Stimulated activated CD8-positive, alpha-beta memory T cell treated with anti-CD3 and anti-CD28 coated beads, Interleukin-2, amount 100 ng/mL, for 48 hours (primary cell): ENCODE results near the gene PJA1.

Source experiments
- DNase-seq, 2 donors: peaks; one replicate each; pipeline ENCODE4 v3.0.0-alpha.2; 2020; ENCODE audit warnings: low read depth in 2 of 2

PJA1 gene

DNA sequence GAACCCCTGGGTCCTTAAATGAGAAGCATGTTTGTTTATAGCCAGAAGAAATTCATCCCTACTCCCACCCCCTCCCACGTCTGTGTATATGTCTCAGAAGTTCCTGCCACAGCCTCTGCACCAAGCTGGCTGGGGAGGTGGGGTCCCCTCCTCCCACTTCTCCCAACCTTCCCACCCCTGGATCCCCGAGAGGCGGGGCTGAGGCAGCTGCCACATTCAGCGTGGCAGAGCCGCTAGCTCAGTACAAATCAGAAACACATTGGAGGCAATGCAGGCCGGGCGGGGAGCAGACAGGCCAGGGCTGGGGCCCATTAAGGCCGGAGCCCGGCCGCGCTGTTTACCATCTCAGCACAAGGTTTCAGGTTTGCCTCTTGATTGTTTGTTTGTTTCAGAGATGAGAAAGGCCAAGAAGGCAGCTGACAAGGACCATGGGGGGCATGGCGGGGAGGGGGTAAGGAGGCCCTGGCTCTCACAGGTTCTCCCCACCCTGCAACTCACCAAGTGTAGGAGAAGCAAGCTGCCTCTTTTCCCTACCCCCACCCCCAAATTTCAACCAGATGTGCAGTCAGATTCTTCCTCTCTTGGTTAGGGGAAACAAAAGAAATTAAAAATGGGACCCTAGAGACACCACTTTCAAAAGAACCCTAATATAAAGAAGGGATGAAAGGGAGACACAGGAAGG lies 22.3 kb downstream of the PJA1 start:
- no peak for DNase-seq

DNA sequence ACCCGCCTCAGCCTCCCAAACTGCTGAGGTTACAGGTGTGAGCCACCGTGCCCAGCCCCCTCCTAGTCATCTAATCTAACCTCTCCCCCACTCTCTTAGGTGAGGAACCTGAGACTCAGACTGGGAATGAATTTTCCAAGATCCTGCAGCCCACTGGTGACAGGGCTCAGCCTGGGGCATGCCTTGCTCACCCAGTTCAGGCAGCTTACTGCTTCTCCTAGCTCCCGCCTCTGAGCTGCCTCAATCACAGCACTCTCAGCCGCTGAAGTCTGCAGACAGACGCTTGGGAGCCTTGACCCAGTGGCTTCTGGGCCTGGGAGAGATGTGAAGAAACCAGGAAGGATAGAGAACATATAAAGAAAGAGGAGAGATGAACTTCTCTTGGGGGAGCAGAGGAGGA lies 24.4 kb downstream of the PJA1 start:
- no peak for DNase-seq

DNA sequence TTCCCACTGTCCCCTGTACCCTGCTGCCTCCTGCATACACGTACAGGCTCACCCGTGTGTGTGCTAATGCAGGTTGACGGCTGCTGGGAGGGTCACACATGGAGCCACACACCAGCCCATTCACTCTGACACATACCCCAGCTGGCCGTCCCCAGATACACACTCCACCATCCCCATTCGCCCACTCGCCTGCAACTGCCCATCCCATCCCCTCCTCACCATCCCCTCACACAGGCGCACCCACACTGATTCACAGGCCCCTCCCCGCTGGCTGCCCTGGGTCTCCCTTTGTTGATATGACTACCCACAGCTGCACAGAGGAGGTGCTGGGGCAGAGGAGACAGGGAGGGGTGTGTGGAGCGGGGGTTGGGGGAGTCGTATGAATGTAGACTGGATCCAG lies 25.7 kb downstream of the PJA1 start:
- no peak for DNase-seq

DNA sequence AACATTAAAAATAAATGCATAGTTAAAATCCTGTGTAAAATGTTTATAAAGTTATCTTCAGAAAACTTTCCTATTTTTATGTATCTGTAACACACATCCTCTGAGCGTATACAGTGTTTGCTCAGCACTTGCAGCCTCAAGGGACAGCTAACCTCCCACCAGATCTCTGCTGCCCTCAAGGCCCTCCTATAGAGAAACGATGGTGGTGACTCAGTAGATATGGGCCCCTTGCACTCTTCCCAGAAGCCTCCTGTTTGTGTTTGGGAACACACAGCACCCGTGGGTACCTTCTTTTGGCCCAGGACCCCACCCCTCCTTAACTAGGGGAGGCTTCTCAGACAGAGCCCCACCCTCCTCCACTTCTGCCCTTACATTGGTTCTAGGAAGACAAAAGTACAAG lies 26.7 kb downstream of the PJA1 start:
- no peak for DNase-seq

DNA sequence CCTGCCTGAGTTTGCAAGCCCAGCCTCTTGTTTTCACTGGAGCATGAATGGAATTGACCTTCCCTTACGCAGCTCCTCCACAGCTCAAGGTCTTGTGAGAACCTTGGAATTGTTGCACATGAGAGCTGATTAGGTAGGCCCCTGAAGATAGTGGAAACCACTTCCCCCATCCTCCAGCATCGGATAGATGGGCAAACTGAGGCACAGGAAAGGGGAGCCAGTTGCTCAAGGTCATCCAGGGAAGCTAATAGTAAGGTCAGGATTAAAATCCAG lies 27.2 kb downstream of the PJA1 start:
- no peak for DNase-seq

DNA sequence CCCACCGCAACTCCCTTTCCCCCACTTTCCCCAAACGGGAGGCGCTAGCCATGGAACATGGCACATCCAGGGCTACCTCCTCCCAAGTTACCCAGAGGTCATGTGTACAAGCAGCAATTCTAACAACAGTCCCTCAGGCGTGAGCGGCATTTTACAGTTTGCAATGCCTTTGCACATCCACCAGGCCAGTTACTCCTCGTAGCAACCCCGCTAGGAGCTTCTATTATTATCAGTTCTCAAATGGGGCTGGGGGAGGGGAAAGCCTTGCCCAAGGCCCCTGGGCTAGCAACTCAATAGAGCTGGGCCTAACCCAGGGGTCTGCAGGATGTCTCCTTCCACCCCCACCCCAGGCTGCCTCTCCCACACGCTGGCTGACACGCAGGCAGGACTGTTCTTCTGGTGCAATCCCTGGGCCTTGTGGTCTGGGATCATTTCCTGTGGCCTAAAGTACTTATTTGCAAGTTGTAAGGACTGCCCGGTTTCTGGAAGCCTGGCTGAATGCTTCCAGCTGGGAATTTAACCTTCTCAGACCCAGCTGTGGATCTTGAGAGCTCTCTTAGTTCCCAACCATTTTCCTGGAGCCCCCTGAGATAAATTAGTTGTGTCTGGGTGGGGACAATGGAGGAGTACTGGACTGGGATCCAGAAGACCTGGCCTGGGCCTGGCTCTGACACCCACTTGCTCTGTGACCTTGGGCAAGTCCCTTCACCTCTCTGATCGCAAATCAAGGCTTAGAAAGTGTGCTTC lies 27.7 kb downstream of the PJA1 start:
- no peak for DNase-seq

DNA sequence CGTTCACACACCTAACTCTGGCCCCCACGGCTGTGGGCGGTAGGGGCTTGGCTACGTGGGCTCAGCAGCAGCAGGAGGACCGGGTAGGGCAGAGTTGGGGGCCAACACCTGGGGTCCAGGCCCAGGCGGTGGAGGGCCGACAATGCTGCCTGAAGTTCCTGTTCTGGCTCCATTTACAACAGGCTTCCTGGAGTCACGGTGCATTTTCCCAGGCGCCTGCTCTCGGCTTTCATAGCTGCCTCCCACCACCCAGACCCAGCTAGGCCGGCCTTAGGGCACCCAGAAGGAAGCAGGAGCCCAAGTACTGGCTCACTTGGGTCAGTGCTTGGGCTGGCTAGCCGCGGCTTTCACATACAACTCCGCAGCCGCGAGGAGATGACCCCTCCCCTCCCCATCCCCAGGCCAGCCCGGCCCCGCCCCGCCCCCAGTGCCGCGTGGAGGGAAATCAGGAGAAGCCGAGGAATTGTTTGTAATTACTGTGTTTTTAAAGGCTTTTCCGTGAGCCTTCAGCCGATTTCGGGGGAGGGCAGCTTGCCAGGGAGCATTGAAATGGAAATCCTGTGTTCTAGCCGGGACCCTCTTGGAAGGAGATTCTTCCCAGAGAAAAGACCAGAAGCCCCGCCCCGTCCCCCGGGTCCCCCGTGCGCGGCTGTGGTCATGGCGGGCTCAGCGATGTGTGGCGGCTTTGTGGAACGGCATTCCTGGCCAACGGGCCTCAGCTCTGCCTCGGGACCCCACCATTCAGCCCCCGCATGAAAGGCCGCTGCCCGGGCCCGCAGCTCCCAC lies 28.5 kb downstream of the PJA1 start:
- no peak for DNase-seq

DNA sequence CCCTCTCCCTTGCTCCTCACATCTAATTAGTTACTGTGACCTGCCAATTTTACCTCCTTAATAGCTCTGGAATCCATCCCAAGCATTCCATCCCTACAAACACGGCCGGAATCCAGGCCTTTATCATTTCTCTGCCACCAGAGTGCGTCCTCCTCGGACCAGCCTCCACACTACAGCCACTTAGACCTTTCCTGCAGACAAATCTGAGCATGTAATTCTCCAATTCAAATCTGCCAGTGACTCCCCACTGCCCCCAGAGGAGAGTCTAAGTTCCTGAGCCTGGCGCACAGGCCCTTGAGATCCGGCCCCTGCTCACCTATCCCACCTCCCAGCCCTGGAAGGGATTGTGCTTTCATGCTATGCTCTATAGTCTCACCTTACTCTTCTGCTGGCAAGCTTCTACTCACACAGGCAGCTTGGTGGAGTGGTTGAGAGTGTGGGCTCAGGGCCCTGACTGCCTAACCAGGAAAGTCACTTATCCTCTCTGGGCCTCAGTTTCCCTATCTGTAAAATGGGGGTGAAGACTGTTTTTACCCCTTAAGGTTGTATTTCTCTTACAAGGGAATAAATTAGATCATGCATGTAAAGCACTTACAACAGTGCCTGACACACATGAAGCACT lies 31.2 kb downstream of the PJA1 start:
- no peak for DNase-seq

DNA sequence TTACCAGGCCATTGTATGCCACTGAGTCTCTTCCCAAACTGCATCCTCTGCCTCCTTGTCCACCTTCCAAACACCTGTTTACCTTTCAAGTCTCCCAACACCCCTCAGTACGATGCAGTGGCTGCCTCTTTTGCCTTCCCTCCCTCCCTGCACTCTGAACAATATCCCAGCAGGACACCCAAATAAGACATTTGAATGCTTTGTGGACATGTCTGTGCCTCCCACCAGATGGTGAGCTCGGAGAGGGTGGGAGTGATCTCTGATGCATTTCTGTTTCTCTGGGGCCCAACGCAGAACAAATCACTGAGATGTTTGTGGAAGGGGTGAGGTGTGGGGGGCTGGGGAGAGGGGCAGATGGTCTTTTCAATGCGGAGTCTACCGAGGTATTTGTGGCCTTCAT lies 33.4 kb downstream of the PJA1 start:
- DNase-seq = no peak

DNA sequence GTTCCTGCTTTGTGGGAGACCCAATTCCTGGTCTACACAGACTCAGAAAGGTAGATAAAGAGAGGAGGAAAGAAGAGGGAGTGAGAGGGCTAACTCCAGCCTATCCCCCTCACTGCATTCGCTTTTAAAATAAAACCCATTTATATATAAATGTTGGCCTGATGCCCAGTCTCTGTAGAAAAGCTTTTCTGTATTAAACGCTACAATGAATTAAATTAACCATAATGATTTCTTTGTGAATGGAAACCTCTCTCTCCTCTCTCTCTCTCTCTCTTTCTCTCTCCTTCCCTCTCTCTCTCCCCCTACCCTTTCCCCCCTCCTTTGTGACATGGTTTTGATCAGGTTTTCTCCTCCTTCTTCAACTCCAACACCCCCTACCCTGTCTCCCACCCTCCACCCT lies 34.8 kb downstream of the PJA1 start:
- no peak for DNase-seq

DNA sequence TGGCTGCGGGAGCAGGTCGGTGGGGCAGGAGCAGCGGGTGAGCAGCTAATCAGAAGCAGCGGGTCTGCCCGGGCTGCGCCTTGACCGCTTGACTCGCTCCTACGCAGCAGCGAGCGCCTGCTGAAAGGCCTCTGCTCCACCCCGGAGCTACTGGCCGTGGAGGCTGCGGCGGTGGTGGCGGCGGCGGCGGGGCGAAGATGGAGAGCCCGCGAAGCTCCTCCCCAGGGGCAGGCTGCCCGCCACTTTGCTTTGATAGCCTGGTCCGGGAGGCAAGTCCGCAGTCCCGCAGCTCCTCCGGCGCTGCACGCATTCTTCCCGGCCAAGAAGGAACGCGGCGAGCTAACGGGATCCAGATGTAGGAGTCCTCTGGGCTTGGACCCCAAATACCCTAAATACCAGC lies 36.7 kb downstream of the PJA1 start:
- DNase-seq = no peak

DNA sequence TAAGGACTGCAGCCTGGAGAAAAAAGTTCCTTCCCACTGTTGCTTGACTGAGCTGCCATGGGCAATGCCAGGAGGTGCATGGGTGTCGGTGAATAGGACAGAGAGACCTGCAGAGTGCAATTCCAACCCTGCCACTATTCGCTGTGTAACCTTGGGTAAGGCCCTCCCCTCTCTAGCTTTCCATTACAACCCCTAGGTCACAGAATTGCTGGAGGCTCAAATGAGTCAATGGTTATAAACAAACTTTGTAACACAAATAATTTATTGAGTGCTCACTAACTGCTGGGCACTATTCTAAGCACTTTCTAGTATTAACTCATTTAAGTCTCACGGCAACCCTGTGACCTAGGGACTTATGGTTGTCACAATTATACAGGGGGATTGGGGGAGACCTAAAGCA lies 37.8 kb downstream of the PJA1 start:
- DNase-seq = no peak

DNA sequence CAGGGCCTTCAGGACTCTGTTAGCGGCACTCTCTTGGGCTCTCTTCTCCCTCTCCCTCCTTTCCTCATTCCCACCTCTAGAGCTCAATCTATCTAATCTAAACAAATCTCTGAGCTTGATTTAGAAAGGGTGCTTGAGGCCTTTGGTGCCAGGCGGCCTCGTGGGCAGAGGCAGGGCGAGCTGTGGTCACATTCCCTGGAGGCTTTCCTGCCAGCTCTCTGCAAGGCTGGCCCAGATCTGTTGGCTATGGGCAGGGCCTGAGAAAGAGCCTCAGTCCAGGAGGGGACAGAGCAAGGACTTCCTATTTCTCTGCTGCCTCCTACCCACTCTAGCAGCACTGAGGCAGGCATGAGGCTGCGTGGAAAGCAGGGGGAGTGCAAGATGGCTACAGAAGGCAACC lies 38.6 kb downstream of the PJA1 start:
- DNase-seq = no peak

DNA sequence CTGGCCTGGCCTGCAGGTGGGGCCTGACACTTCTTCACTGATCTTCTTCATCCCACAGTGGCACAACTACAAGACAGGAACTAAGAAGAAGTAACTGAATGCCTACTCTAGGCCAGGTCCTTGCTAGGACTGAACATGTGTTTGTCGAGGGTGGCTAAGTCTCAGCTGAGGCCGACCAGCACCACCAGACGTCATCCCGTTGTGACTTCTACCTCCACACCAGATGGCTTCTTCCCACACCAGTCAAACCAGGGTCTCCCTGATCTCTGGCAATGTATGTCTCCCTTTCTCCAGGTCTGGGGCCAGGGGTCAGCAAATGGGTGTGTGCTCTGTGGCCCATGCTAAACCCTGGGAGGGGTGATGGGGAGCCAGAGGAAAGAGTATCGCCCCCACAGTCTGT lies 40.2 kb downstream of the PJA1 start:
- DNase-seq = no peak

DNA sequence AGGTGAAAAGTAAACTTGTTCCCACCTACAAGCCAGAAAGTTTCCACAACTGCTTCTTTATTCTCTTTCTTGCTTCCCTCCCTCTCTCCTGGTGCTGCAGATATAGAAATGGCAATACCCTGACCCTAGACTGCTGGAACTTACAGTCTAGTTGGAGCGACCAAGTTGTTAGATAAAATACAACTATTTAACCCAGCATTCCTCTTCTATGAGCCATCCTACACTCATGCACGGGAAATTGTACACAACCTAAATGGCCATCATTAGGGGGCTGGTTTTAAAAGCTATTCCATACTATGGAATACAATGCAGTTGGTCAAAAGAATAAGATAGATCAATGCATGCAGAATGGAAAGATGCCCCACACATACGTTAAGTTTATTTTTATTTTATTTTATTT lies 41.1 kb downstream of the PJA1 start:
- no peak for DNase-seq

DNA sequence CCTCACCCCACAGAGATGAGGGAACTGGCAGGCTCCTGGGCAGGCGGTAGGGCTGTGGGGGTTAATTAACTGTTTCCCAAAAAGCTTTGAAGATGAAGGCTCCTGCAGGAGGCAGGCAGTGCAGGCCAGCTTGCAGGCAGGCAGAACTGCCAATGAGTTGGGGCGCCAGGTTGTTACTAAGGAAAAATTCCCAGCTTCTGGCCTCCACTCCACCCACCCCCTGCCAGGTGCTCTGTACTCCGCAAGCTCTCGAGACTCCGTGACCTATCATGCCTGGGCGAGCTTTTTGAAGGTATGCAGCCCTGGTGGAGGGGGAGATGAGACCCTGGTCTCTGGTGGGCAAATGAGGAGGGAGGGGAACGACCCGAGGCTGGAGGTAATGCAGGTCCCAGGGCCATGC lies 41.8 kb downstream of the PJA1 start:
- DNase-seq = no peak

DNA sequence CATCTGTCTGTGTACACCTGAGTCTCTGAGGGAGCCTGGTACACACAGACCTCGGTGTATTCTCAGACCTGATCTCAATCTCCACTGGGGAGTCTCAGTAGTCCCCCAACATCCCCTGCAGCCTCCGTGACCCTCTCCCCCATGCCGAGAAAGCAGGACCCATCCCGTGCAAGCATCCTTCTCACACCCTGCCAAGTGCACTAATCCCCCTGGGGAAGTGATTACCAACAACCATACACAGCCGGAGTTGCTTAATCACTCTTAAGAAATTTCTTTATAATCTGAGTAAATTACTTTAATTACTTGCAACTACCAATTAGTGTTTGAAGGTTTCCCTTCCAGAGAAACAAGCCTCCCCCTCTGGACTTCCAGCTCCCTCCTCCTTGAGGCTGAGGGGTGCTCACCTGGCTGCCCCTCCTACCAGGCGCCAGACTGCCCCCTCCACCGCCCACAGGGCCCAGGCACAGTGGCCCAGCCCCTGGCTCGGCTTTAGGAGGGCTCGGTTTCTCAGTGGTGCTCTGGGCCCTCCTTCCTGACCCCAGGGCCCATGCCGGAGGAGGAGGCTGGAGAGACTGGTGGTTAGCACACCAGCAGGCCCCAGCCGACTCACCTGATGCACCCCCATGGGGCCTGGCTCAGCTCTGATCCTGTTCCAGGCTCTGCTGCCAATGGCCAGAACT lies 43.8 kb downstream of the PJA1 start:
- no peak for DNase-seq

DNA sequence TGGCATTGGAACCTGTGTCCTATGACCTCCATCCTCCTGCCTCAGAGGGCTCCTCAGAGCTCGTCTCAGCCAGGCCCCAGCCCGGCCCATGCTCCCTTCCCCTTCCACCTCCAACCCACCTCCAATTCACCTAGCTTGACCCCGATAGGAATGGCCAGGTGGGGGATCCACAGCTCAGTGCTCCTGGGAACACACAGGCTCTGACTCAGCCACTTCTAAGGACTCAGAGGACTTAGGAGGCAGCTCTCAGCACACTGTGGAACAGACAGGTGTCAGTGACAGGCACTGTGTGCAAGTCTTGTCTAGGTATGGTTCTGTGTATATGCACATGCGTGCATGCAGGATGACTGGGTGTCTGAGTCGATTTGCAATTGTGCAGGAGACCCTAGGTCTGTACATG lies 44.8 kb downstream of the PJA1 start:
- DNase-seq = no peak

DNA sequence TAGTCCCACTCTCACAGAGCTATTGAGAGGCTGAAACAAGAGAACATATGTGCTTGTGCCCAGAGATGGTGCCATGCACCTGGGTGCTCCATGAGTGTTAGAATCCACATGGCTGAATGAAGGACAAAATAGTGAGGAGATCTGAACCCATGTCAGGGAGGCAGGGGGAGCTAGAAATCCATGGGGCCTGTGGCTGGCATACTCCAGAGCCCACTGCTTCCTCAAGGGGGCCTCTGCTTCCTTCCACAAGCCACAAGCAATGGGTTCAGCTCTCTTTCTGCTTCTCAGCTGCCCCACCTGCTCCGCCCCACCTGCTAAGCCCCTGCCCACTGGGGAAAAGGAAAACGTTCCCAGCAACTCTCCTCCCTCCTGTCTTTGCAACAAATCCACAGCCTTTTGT lies 46.1 kb downstream of the PJA1 start:
- DNase-seq = no peak

DNA sequence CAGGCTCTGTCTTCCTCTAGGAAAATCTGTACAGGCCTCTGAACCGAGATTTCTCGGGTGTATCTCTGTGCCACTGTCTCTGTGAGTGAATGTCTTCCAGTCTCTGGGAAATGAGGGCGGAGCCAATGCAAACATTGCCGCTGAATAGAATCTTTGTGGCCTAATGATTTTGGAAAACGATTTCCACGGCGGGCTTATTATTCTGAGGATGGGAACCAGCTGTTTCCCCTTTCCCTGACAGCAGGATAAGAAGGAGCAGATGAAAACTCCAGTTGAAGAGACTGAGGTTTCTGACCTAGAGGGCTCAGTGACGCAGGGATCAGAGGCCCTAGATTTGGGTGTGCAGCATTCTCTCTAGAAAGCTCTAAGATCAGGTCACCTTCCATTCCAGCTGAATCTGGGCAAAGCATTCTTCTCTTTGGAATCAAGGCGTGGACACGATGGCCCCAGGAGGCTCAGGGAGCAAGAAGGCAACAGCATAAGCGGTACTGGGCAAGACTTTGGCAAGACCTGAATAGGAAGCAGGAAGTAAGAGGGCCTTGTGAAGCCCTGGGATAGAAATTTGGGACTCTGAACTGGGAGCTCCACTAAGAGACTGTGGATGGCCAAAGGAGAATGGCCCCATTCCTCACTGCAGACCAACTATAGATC lies 47.3 kb downstream of the PJA1 start:
- no peak for DNase-seq

DNA sequence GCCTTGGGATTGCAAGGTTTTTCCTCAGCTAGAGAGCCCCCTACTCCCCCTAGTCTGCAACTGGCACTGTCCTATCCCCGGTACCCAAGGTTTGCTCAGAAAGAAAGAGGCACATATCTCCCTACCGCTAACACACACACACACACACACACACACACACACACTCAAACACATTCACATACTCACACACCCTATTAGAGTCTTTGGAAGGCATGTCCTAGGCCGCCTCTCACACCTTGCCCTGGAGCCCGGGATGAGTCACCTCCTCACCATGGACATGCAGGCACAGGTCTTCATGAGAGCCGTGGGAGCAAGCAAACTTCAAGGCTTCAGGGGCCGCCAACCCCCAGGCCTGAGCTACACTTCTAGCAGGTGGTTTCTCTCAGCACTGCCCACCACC lies 49.2 kb downstream of the PJA1 start:
- no peak for DNase-seq

DNA sequence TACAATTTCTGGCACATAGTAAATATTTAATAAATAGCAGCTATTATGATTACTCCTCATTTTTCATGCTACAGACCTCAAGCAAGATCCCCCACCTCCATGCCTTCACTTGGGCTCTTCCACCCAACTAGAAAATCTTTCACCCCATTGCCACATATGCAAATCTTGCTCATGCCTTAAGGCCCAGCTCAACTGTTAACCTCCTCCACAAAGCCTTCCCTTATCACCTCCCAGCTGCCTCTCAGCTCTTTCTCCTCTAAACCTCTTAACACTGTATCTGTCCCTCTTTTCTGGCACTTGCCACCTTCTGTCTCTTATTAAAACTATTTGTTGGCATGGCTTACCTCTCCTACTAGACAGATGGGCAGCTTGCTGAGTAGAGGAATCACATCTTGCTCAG lies 51.5 kb downstream of the PJA1 start:
- no peak for DNase-seq
